H1 (cell line): ENCODE data around the gene SEPTIN2. TPM values are rescaled to one million over a fixed set of nuclear protein-coding genes. Genes with fewer than 3 reads are reported as not detected.

Experiments
- BCL11A ChIP-seq, 2 experiments: IDR thresholded peaks; one replicate each; pipeline ENCODE4 v1.6.1; 2011; ENCODE audit warnings: low read depth in 2 of 2, low read length in 2 of 2, mild to moderate bottlenecking in 2 of 2
- CHD7 ChIP-seq: fragments of 300-600 bp; sonication (generic); IDR thresholded peaks from 2 replicates; pipeline ENCODE4 v1.7.1; 2012; ENCODE audit warnings: low read length, moderate library complexity, mild to moderate bottlenecking, inconsistent platforms; ENCODE audit not compliant: insufficient replicate concordance
- CREB1 ChIP-seq: IDR thresholded peaks from 2 replicates; pipeline ENCODE4 v1.6.1; 2012; ENCODE audit warnings: inconsistent platforms
- FOSL1 ChIP-seq: IDR thresholded peaks from 2 replicates; pipeline ENCODE4 v1.6.1; 2011; ENCODE audit warnings: mild to moderate bottlenecking, low read depth, low read length, moderate library complexity; ENCODE audit not compliant: insufficient read depth
- HDAC6 ChIP-seq: IDR thresholded peaks from one replicate; pipeline ENCODE4 v1.7.1; 2012; ENCODE audit warnings: low read depth, mild to moderate bottlenecking, inconsistent platforms, low read length, moderate library complexity
- NANOG ChIP-seq: IDR thresholded peaks from 2 replicates; pipeline ENCODE4 v1.6.1; 2011; ENCODE audit warnings: low read length, low read depth, mild to moderate bottlenecking, inconsistent platforms; ENCODE audit not compliant: insufficient read depth, poor library complexity, severe bottlenecking
- YY1 ChIP-seq: IDR thresholded peaks from 2 replicates; pipeline ENCODE4 v1.6.1; 2011; ENCODE audit warnings: low read depth, mild to moderate bottlenecking, low read length
- polyA plus RNA-seq, 7 experiments: library from polyadenylated mRNA; depleted of rRNA in 3 of 7; stranded (reverse) in 5 of 7; unstranded in 2 of 7; fragments of >200 nt in 5 of 7; fragments of 200-250 nt in 2 of 7; gene quantifications; 1 replicate in 5 of 7; 2 replicates in 1 of 7; 4 replicates in 1 of 7; pipeline versions ENCODE4 v1.2.1 to v1.2.3, GENCODE V29; 2011 to 2013; ENCODE audit warnings: missing spikeins in 2 of 7, mixed read lengths in 2 of 7
- total RNA-seq: library from RNA; stranded (reverse); fragmentation: NEBNext Ultra II Directional; extraction: Animal tissue kit (Norgen Biotek cat#: 25700); gene quantifications from 2 replicates; pipeline ENCODE4 v1.2.1, GENCODE V29; 2021

Gene SEPTIN2
- total and polyA plus RNA-seq, 2 of the 8 experiments (the other 6 are each of a cell fraction or from before 2014, with no cell fraction given) = 392 to 650 TPM

- TF ChIP-seq CHD7 = no peak
- no peak for TF ChIP-seq NANOG
- TF ChIP-seq CREB1 = no peak
- TF ChIP-seq BCL11A (IDR thresholded peaks at IDR 0.05; ENCODE audit: low read depth in 2 of 2, low read length in 2 of 2) = no peak
- no peak for TF ChIP-seq FOSL1
- no peak for TF ChIP-seq YY1
- no peak for TF ChIP-seq HDAC6
Observed at GRCh38 chr2:241286348-241287090, 29.2 kb upstream of the SEPTIN2 start (continued).
